GM13977 (cell line): ENCODE data around the gene UQCC5.

Experiments
- DNase-seq: peaks from one replicate; pipeline ENCODE4 v3.0.0; 2012; ENCODE audit warnings: low spot score
- in situ Hi-C: fragments of 300-500 bp; cut with MboI; formaldehyde crosslinking; loops from one replicate; pipeline ENCODE4 v1.12.0; 2022; ENCODE audit warnings: low sequenced_read_pairs, low pct_unique_long_range_greater_than_20kb, mixed read lengths, inconsistent platforms; ENCODE audit not compliant: unreplicated experiment
- TF ChIP-seq, protein P1 (sequence below): IDR thresholded peaks from 2 replicates; pipeline ENCODE4 v1.5.1; 2012; ENCODE audit warnings: mild to moderate bottlenecking, control low read depth; ENCODE audit not compliant: insufficient read depth; ENCODE audit errors: extremely low read depth, missing control alignments

Gene UQCC5

DNA sequence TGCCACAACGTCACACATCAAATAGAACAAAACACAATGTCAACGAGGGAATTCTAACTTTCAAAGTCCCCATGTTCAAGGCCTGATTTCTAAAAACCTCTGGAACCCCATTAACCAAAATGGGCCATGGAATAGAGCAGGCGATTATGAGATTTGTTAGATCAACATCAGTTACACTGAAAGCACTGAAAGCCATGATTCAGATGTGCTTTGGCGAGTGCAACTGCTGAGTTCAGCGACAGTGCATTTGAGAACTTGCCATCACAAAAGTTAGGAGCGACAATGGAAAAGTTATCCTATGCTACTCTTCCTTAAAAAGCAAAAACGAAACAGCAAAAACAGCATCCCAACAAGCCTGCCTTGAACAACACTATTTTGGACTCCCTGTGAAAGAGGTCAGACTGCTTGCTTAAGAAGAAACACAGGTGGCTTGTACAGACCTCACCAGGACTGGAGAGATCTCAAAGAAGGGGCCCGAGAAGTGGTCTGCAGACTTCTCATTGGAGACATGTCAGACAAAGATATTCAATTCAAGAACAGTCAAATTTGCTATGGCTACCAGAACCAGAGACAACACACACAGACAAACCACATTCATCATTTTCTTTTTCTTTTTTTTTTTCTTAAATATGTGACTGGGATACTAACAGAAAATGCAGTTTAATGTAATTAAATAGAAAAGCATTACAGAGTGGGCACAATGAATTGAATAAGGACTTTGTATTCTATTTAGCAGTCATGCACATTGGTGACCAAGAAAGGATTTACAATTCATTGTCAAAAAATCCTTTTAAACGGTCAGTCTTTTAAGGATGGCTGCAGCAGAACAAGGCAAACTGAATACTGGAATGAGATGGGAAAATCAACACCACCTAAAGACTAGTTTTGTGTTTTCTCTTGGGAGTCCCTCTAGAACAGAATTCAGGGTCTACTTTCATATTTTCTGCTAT lies 20.9 kb downstream of the UQCC5 start:
- TF ChIP-seq, protein P1, sequence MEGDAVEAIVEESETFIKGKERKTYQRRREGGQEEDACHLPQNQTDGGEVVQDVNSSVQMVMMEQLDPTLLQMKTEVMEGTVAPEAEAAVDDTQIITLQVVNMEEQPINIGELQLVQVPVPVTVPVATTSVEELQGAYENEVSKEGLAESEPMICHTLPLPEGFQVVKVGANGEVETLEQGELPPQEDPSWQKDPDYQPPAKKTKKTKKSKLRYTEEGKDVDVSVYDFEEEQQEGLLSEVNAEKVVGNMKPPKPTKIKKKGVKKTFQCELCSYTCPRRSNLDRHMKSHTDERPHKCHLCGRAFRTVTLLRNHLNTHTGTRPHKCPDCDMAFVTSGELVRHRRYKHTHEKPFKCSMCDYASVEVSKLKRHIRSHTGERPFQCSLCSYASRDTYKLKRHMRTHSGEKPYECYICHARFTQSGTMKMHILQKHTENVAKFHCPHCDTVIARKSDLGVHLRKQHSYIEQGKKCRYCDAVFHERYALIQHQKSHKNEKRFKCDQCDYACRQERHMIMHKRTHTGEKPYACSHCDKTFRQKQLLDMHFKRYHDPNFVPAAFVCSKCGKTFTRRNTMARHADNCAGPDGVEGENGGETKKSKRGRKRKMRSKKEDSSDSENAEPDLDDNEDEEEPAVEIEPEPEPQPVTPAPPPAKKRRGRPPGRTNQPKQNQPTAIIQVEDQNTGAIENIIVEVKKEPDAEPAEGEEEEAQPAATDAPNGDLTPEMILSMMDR = no peak
- in situ Hi-C loops = no loop called here

GRCh38 chr3:52558436-52558835 lies 22.0 kb downstream of the UQCC5 start:
- in situ Hi-C loops = no loop called here
- DNase-seq = no peak
- TF ChIP-seq, protein P1 = no peak

More for the DNA sequence above, 20.9 kb downstream of the UQCC5 start:
- DNase-seq = no peak

GRCh38 chr3:52561028-52561747 lies 24.8 kb downstream of the UQCC5 start:
- in situ Hi-C loops = no loop called here
- no peak for DNase-seq
- TF ChIP-seq, protein P1 = no peak

DNA sequence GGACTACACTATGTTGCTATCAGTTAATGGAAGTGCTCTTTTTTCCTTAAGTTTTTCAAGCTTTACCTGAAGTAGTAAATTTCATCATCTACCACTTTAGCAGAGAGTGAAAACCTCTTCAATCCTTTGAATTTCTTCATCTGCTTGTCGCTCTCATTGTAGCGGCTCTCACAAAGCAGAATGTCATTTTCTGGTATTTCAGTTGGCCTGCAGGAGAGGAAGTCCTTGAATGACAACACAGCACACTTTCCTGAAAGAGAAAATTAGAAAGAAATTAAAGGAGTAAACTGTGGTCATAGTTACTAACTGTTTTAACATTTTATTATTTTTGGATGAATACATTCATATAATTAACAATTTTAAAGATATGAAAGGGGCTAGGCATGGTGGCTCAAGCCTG lies 27.6 kb downstream of the UQCC5 start:
- in situ Hi-C loops = no loop called here
- TF ChIP-seq, protein P1 = no peak
- DNase-seq = no peak

- TF ChIP-seq, protein P1 = no peak
- in situ Hi-C loops = no loop called here
- DNase-seq = no peak
Observed at GRCh38 chr3:52568069-52568468, 31.7 kb downstream of the UQCC5 start.

DNA sequence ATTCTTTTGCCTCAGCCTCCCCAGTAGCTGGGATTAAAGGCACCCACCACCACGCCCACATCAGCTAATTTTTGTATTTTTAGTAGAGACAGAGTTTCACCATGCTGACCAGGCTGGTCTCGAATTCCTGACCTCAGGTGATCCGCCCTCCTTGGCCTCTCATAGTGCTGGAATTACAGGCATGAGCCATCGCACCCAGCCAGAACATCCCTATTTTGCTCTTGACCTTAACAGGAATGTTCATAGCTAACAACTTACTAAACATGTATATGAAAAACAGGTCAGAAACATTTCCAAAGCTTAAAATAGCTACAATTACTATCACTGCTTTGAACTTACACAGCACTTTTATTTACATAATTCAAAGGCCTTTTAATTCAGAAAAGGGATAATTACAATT lies 33.7 kb downstream of the UQCC5 start:
- in situ Hi-C loops = no loop called here
- TF ChIP-seq, protein P1 = no peak
- DNase-seq = no peak
